GM20000 (cell line): ENCODE results near the gene RBM20.

Experiments used
- DNase-seq: peaks from one replicate; pipeline ENCODE4 v3.0.0; 2012; ENCODE audit warnings: low spot score
- CTCF ChIP-seq: IDR thresholded peaks from 2 replicates; pipeline ENCODE4 v1.5.1; 2012; ENCODE audit warnings: mild to moderate bottlenecking, control low read depth; ENCODE audit errors: extremely low read depth, missing control alignments

RBM20 gene

GRCh38 chr10:110780704-110781103, 136.6 kb downstream of the RBM20 start:
- TF ChIP-seq CTCF, result no peak
- no peak for DNase-seq

GRCh38 chr10:110781139-110781538, 137.0 kb downstream of the RBM20 start:
- DNase-seq, result no peak
- TF ChIP-seq CTCF, result no peak

- no peak for DNase-seq
- no peak for TF ChIP-seq CTCF
Observed at GRCh38 chr10:110782616-110783015, 138.5 kb downstream of the RBM20 start.

GRCh38 chr10:110783509-110784107, 139.5 kb downstream of the RBM20 start:
- TF ChIP-seq CTCF, result no peak
- DNase-seq, result no peak

- no peak for TF ChIP-seq CTCF
- no peak for DNase-seq
Observed at GRCh38 chr10:110784198-110784597, 140.1 kb downstream of the RBM20 start.

GRCh38 chr10:110786172-110786571, 142.0 kb downstream of the RBM20 start:
- TF ChIP-seq CTCF, result no peak
- DNase-seq, result no peak

- no peak for DNase-seq
- no peak for TF ChIP-seq CTCF
Observed at GRCh38 chr10:110788620-110789385, 144.7 kb downstream of the RBM20 start.
